ENCODE measurements around the gene GALNT7. TPM values are rescaled to one million over a fixed set of nuclear protein-coding genes. Genes with fewer than 3 reads are reported as not detected.

Gene GALNT7
- total and polyA plus RNA-seq, 8 donors = 10.7 to 94.5 (median 37.9) TPM

DNA sequence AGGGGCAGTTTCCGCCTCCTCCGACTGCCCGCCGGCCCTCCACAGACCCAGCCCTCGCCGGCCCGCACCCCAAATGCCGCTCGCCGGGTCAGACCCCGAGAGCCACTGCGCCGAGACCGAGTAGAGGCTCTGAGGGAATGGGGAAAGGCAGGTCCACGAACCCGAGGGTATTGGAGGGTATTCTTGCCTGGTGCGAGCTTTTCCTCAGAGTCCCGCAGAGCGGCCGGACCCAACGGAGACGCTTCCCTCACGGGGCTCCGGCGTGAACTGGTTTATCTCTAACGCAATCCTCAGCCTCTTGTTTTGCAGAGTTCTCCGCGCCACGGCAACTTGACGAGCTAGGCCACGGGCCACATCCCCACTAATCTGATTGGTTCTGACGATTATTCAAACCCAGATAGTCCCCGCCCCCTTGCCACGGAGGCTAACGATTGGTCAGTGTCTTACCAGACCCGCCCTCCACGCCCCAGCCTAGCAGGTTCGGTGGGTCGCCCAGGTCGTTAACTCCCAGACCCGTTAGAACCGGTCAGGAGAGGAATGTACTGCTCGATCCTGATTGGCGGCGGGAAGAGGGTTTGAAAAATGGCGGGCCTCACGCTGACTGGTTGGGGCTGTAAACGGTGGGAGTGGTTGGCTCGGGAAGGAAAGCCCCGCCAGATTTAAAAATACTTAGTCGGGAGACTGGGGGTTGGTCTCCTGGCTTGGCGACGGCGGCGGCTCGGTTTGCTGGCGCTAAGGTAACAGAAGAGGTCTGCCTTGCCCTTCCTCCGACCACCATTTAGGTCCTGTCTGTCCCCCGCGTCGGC, 165.7 kb downstream of the GALNT7 start, which contains the start of gene HMGB2:
TSS of gene HMGB2 (minus strand) at position 274 of the 806 bp plus-strand sequence. CDS start 709 bp downstream, outside the sequence.
- H3K27ac ChIP-seq = peak within 1 kb of the TSS; percentile 95 to 100 (median 98)
- no peaks in the 10 kb centered on the region for H3K27me3 ChIP-seq
- intact Hi-C loops (cut with DNase I; ENCODE audit: low total_unique reads) = no loop called here
- H3K4me1 ChIP-seq = peaks cover 15 to 45% (median 33%) of the 10 kb centered on the region in 4 donors
- DNase-seq = peak; percentile 100
- TF ChIP-seq POLR2AphosphoS5 (IDR thresholded peaks at IDR 0.05) = peak; percentile 82 to 99 (median 97)
- peak in 2 of 4 donors; percentile 88 to 93 for TF ChIP-seq POLR2A (IDR thresholded peaks at IDR 0.05)
- TF ChIP-seq EP300 (IDR thresholded peaks at IDR 0.05) = no peak
- H3K36me3 ChIP-seq = peaks cover 4 to 30% (median 24%) of the 10 kb centered on the region in 4 donors
- WGBS, 5 donors = 0 to 1% (median 0%) methylated on average over 54 to 61 of the region's 61 CpGs
- H3K4me3 ChIP-seq = peak within 1 kb of the TSS; percentile 73 to 96 (median 88)
- no peaks in the 10 kb centered on the region for H3K9me3 ChIP-seq

DNA sequence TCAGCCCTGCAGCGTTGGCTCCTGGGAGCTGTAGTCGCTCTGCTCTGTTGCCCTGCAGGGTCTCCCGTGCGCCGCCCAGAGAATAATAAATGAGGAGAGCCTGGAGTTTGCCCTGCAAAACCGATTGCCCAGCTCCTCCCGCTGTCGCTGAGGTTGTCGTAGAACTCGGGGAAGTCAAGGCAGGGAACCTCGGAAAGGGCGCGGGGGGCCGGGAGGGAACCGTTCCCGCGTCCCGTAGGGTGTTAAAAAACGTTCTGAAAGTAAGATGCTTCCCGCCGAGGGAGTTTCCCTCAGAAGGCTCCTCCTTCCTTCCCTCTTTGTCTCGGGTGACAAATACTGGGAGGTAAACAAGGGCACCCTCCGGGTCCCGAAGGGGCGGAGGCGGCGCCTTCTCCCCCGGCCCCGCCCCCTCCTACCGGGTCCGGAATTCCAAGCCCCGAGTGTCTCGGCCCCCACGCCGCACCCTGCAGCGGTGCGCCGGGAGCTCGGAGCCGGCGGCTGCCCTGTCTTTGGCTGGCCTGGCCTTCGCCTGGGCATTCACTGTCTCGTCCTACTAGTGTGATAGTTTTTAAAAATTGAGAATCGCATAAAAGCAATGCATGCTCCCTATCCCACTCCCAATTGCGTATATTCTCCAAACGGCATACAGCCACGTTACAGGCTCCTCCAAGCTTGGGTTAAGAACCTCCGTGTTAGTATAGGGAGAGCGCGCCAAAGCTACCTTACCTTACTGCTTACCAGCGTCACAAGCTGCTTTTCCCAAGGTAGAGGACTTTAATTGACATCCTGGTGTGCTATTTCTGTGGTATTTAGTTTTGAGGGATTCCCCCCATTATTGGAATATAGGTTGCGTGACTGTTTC, 166.5 kb downstream of the GALNT7 start:
- Histone ChIP-seq H3K27ac (peak overlapping the region; percentile 82 to 98 (median 97)), H3K9me3 (no peaks in the 10 kb centered on the region), H3K27me3 (no peaks in the 10 kb centered on the region), H3K4me3 (peak overlapping the region; percentile 73 to 96 (median 88)), H3K4me1 (peaks cover 15 to 42% (median 32%) of the 10 kb centered on the region in 4 donors), H3K36me3 (peaks cover 4 to 21% (median 18%) of the 10 kb centered on the region in 4 donors)
- intact Hi-C loops (cut with DNase I; ENCODE audit: low total_unique reads) = no loop called here
- 1 to 2% (median 2%) methylated on average over 31 to 52 of the region's 52 CpGs for WGBS, 5 donors
- DNase-seq = peak; percentile 53 to 92
- TF ChIP-seq, protein P1, sequence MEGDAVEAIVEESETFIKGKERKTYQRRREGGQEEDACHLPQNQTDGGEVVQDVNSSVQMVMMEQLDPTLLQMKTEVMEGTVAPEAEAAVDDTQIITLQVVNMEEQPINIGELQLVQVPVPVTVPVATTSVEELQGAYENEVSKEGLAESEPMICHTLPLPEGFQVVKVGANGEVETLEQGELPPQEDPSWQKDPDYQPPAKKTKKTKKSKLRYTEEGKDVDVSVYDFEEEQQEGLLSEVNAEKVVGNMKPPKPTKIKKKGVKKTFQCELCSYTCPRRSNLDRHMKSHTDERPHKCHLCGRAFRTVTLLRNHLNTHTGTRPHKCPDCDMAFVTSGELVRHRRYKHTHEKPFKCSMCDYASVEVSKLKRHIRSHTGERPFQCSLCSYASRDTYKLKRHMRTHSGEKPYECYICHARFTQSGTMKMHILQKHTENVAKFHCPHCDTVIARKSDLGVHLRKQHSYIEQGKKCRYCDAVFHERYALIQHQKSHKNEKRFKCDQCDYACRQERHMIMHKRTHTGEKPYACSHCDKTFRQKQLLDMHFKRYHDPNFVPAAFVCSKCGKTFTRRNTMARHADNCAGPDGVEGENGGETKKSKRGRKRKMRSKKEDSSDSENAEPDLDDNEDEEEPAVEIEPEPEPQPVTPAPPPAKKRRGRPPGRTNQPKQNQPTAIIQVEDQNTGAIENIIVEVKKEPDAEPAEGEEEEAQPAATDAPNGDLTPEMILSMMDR (IDR thresholded peaks at IDR 0.05) = no peak
- TF ChIP-seq EP300 (IDR thresholded peaks at IDR 0.05) = no peak
- no peak for TF ChIP-seq POLR2AphosphoS5 (IDR thresholded peaks at IDR 0.05)
- no peak for TF ChIP-seq POLR2A (IDR thresholded peaks at IDR 0.05)

DNA sequence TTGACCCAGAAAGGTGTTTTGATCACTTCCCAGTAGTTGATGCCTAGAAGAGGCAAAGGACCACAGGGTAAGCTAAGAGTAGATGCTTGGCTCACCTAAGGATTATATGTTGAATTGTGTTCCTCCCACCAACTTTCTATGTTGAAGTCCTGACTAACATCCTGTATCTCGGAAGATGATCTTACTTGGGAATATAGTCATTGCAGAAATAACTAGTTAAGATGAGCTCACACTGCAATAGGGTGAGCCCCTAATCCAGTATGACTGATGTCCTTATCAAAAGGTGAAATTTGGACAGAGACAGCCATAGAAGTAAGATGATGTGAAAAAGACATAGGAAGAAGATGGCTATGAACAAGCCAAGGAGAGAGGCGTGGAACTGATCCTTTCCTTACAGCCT, 168.9 kb downstream of the GALNT7 start:
- 95 to 98% (median 98%) methylated on average over 2 of the region's 2 CpGs for WGBS, 5 donors
- H3K27me3 ChIP-seq = no peaks in the 10 kb centered on the region
- no peaks in the 10 kb centered on the region for H3K9me3 ChIP-seq
- no peak overlapping the region for H3K27ac ChIP-seq
- no peak overlapping the region for H3K4me3 ChIP-seq
- intact Hi-C loops (cut with DNase I; ENCODE audit: low total_unique reads) = no loop called here
- H3K4me1 ChIP-seq = peaks cover 6 to 19% (median 17%) of the 10 kb centered on the region in 4 donors
- peaks cover 0 to 3% (median under 1%) of the 10 kb centered on the region in 4 donors for H3K36me3 ChIP-seq
- TF ChIP-seq POLR2A (IDR thresholded peaks at IDR 0.05) (no peak), EP300 (IDR thresholded peaks at IDR 0.05) (no peak), POLR2AphosphoS5 (IDR thresholded peaks at IDR 0.05) (no peak)
- TF ChIP-seq, protein P1 (IDR thresholded peaks at IDR 0.05) = no peak
- DNase-seq = no peak

DNA sequence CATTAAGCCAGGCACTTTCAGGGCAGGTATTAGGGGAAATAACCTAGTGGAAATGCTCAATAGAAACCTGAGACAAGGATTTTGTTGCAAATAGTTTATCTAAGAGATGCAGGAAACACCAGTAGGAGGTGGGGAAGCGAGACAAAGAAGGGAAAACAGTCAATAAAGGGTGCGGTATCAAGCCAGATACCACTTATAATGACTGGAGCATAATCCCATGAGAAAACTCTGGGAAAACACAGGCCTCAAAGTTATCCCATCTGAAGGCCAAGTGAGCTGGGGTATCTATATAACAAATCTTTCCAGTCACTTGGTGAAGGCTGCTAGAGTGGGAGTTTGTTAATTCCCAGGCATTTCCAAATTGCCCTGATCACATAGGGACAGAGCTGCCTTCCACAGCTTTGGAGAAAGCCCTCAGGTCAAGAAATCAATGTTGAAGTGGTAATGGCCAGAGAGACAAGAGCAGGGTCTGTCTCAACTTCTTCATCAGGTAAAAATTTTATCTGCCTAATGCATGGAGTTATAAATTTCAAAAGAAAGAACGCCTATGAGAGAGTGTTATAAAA, 175.3 kb downstream of the GALNT7 start:
- H3K27ac ChIP-seq = no peak overlapping the region
- WGBS, 5 donors = 64 to 86% (median 82%) methylated on average over 3 of the region's 3 CpGs
- no peak overlapping the region for H3K4me3 ChIP-seq
- no peaks in the 10 kb centered on the region for H3K36me3 ChIP-seq
- no peaks in the 10 kb centered on the region for H3K4me1 ChIP-seq
- DNase-seq = no peak
- TF ChIP-seq, protein P1 (IDR thresholded peaks at IDR 0.05) = no peak
- TF ChIP-seq POLR2AphosphoS5 (IDR thresholded peaks at IDR 0.05) = no peak
- TF ChIP-seq POLR2A (IDR thresholded peaks at IDR 0.05) = no peak
- TF ChIP-seq EP300 (IDR thresholded peaks at IDR 0.05) = no peak
- no peaks in the 10 kb centered on the region for H3K9me3 ChIP-seq
- no peaks in the 10 kb centered on the region for H3K27me3 ChIP-seq
- intact Hi-C loops (cut with DNase I; ENCODE audit: low total_unique reads) = no loop called here
